HepG2 (cell line): ENCODE results near the gene GSAP. TPM values are rescaled to one million over a fixed set of nuclear protein-coding genes. Genes with fewer than 3 reads are reported as not detected.

Experiments
- CCDC6 ChIP-seq: sonication (generic); formaldehyde crosslinking; IDR thresholded peaks from 2 replicates; pipeline ENCODE4 v1.8.1; 2022; ENCODE audit warnings: mild to moderate bottlenecking, missing genetic modification reagents, moderate library complexity
- IRF2 ChIP-seq: IDR thresholded peaks from 2 replicates; pipeline ENCODE4 v1.6.1; 2018; ENCODE audit warnings: missing genetic modification reagents, missing compliant biosample characterization
- KDM5A ChIP-seq: fragments of 200-600 bp; sonication (generic); IDR thresholded peaks from 2 replicates; pipeline ENCODE4 v1.7.0; 2018; ENCODE audit warnings: antibody characterized with exemption, mild to moderate bottlenecking, low read length, borderline replicate concordance
- MIXL1 ChIP-seq: IDR thresholded peaks from 2 replicates; pipeline ENCODE4 v1.6.1; 2016
- NFE2L1 ChIP-seq: sonication (generic); formaldehyde crosslinking; IDR thresholded peaks from 2 replicates; pipeline ENCODE4 v1.4.0; 2020; ENCODE audit warnings: missing genetic modification reagents, mild to moderate bottlenecking, borderline replicate concordance
- NFYB ChIP-seq: sonication (generic); formaldehyde crosslinking; IDR thresholded peaks from 2 replicates; pipeline ENCODE4 v1.4.0; 2020; ENCODE audit warnings: missing genetic modification reagents
- NFYC ChIP-seq: IDR thresholded peaks from 2 replicates; pipeline ENCODE4 v1.6.1; 2016; ENCODE audit warnings: missing genetic modification reagents, missing compliant biosample characterization
- RAD21 ChIP-seq: fragments of 450-650 bp; formaldehyde crosslinking; IDR thresholded peaks from 2 replicates; pipeline ENCODE4 v1.5.0; 2020; ENCODE audit warnings: mild to moderate bottlenecking
- RAD51 ChIP-seq: fragments of 450-650 bp; IDR thresholded peaks from 2 replicates; pipeline ENCODE4 v1.6.1; 2016; ENCODE audit warnings: borderline replicate concordance
- RARA ChIP-seq: IDR thresholded peaks from 2 replicates; pipeline ENCODE4 v1.6.1; 2016; ENCODE audit warnings: missing genetic modification reagents, missing compliant biosample characterization
- SAP130 ChIP-seq: IDR thresholded peaks from 2 replicates; pipeline ENCODE4 v1.6.1; 2016; ENCODE audit warnings: low read depth
- U2AF1 ChIP-seq: fragments of 200-400 bp; formaldehyde crosslinking; optimal IDR thresholded peaks from 2 replicates; pipeline ENCODE3; 2017; ENCODE audit warnings: mild to moderate bottlenecking, low read depth, low read length
- ZNF329 ChIP-seq: sonication (generic); formaldehyde crosslinking; IDR thresholded peaks from 2 replicates; pipeline ENCODE4 v1.9.0; 2021; ENCODE audit warnings: low read depth, mild to moderate bottlenecking, missing genetic modification reagents
- polyA plus RNA-seq, 8 experiments: library from polyadenylated mRNA; depleted of rRNA in 3 of 8; stranded (reverse) in 7 of 8; unstranded in 1 of 8; fragments of >200 nt; fragmentation: Illumina TruSeq in 4 of 8; extraction: Trizol in 4 of 8; gene quantifications; 2 replicates each; pipeline versions ENCODE4 v1.2.1 to v1.2.3, GENCODE V29; 2011 to 2016; ENCODE audit warnings: low read depth in 4 of 8, missing spikeins in 1 of 8, mixed read lengths in 1 of 8; ENCODE audit not compliant: insufficient read depth in 1 of 8
- total RNA-seq, 5 experiments: library from RNA; depleted of rRNA; stranded (reverse); fragments of >200 nt; fragmentation: Illumina TruSeq; extraction: Trizol; gene quantifications; 2 replicates each; pipeline ENCODE4 v1.2.3, GENCODE V29; 2016; ENCODE audit warnings: low read depth in 1 of 5
- TF ChIP-seq, protein P1 (sequence below): sonication (generic); formaldehyde crosslinking; IDR thresholded peaks from 2 replicates; pipeline ENCODE4 v1.4.0; 2020; ENCODE audit warnings: missing genetic modification reagents, borderline replicate concordance
- TF ChIP-seq, protein P2 (sequence below): sonication (generic); formaldehyde crosslinking; IDR thresholded peaks from 2 replicates; pipeline ENCODE4 v1.5.0; 2020; ENCODE audit warnings: mild to moderate bottlenecking, missing genetic modification reagents, borderline replicate concordance
- TF ChIP-seq, protein P3 (sequence below): sonication (generic); formaldehyde crosslinking; IDR thresholded peaks from 2 replicates; pipeline ENCODE4 v1.4.0; 2020; ENCODE audit warnings: missing genetic modification reagents
- TF ChIP-seq, protein P4 (sequence below): sonication (generic); formaldehyde crosslinking; IDR thresholded peaks from 2 replicates; pipeline ENCODE4 v1.5.1; 2020; ENCODE audit warnings: missing genetic modification reagents, mild to moderate bottlenecking, borderline replicate concordance

Gene GSAP
- total and polyA plus RNA-seq, 2 of the 13 experiments (the other 11 are each of a cell fraction or from before 2014, with no cell fraction given), result 34.6 to 40.6 TPM

DNA sequence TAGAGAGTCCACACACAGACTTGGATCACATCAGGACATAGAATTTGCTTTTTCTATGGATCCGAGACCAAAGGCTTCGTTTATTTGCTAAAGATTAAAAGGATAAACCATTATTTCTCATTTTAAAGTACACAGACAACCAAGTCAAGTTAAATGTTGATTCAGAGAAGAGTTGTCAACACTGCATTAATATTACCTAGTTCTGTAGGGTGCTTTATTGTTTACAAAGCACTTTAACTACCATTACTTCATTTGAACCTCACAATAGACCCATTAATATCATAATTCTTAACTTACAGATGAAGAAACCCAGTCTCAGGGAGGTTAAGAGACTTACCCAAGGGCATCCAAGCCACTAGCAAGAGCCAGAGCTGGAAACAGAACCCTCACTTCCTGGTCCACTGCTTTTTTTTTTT, 43.2 kb upstream of the GSAP start (continued):
- TF ChIP-seq MIXL1 (CRISPR knock-in tag) (peak; percentile 70; the same call in 1 of the 2 replicates), KDM5A (no peak), ZNF329 (CRISPR knock-in tag) (no peak), RAD21 (no peak), NFYB (CRISPR knock-in tag) (no peak), RAD51 (no peak), NFYC (CRISPR knock-in tag) (no peak), CCDC6 (no peak), SAP130 (CRISPR knock-in tag) (peak; percentile 55; the same call in 1 of the 2 replicates), IRF2 (CRISPR knock-in tag) (no peak), RARA (CRISPR knock-in tag) (peak; percentile 85), U2AF1 (no peak), NFE2L1 (CRISPR knock-in tag) (no peak)
- TF ChIP-seq, protein P1, sequence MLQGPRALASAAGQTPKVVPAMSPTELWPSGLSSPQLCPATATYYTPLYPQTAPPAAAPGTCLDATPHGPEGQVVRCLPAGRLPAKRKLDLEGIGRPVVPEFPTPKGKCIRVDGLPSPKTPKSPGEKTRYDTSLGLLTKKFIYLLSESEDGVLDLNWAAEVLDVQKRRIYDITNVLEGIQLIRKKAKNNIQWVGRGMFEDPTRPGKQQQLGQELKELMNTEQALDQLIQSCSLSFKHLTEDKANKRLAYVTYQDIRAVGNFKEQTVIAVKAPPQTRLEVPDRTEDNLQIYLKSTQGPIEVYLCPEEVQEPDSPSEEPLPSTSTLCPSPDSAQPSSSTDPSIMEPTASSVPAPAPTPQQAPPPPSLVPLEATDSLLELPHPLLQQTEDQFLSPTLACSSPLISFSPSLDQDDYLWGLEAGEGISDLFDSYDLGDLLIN (CRISPR knock-in tag), result no peak
- TF ChIP-seq, protein P2, sequence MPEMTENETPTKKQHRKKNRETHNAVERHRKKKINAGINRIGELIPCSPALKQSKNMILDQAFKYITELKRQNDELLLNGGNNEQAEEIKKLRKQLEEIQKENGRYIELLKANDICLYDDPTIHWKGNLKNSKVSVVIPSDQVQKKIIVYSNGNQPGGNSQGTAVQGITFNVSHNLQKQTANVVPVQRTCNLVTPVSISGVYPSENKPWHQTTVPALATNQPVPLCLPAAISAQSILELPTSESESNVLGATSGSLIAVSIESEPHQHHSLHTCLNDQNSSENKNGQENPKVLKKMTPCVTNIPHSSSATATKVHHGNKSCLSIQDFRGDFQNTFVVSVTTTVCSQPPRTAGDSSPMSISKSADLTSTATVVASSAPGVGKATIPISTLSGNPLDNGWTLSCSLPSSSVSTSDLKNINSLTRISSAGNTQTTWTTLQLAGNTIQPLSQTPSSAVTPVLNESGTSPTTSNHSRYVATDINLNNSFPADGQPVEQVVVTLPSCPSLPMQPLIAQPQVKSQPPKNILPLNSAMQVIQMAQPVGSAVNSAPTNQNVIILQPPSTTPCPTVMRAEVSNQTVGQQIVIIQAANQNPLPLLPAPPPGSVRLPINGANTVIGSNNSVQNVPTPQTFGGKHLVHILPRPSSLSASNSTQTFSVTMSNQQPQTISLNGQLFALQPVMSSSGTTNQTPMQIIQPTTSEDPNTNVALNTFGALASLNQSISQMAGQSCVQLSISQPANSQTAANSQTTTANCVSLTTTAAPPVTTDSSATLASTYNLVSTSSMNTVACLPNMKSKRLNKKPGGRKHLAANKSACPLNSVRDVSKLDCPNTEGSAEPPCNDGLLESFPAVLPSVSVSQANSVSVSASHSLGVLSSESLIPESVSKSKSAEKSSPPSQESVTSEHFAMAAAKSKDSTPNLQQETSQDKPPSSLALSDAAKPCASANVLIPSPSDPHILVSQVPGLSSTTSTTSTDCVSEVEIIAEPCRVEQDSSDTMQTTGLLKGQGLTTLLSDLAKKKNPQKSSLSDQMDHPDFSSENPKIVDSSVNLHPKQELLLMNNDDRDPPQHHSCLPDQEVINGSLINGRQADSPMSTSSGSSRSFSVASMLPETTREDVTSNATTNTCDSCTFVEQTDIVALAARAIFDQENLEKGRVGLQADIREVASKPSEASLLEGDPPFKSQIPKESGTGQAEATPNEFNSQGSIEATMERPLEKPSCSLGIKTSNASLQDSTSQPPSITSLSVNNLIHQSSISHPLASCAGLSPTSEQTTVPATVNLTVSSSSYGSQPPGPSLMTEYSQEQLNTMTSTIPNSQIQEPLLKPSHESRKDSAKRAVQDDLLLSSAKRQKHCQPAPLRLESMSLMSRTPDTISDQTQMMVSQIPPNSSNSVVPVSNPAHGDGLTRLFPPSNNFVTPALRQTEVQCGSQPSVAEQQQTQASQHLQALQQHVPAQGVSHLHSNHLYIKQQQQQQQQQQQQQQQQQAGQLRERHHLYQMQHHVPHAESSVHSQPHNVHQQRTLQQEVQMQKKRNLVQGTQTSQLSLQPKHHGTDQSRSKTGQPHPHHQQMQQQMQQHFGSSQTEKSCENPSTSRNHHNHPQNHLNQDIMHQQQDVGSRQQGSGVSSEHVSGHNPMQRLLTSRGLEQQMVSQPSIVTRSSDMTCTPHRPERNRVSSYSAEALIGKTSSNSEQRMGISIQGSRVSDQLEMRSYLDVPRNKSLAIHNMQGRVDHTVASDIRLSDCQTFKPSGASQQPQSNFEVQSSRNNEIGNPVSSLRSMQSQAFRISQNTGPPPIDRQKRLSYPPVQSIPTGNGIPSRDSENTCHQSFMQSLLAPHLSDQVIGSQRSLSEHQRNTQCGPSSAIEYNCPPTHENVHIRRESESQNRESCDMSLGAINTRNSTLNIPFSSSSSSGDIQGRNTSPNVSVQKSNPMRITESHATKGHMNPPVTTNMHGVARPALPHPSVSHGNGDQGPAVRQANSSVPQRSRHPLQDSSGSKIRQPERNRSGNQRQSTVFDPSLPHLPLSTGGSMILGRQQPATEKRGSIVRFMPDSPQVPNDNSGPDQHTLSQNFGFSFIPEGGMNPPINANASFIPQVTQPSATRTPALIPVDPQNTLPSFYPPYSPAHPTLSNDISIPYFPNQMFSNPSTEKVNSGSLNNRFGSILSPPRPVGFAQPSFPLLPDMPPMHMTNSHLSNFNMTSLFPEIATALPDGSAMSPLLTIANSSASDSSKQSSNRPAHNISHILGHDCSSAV (CRISPR knock-in tag), result no peak
- TF ChIP-seq, protein P3, sequence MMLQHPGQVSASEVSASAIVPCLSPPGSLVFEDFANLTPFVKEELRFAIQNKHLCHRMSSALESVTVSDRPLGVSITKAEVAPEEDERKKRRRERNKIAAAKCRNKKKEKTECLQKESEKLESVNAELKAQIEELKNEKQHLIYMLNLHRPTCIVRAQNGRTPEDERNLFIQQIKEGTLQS (CRISPR knock-in tag), result no peak
- TF ChIP-seq, protein P4, sequence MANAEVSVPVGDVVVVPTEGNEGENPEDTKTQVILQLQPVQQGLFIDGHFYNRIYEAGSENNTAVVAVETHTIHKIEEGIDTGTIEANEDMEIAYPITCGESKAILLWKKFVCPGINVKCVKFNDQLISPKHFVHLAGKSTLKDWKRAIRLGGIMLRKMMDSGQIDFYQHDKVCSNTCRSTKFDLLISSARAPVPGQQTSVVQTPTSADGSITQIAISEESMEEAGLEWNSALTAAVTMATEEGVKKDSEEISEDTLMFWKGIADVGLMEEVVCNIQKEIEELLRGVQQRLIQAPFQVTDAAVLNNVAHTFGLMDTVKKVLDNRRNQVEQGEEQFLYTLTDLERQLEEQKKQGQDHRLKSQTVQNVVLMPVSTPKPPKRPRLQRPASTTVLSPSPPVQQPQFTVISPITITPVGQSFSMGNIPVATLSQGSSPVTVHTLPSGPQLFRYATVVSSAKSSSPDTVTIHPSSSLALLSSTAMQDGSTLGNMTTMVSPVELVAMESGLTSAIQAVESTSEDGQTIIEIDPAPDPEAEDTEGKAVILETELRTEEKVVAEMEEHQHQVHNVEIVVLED (CRISPR knock-in tag), result no peak
